ENCODE measurements around the gene GPATCH8. TPM values are rescaled to one million over a fixed set of nuclear protein-coding genes. Genes with fewer than 3 reads are reported as not detected.

Gene GPATCH8
- total RNA-seq, 8 experiments from 2014 or later, result 25.6 to 96.4 (median 29.7) TPM

- peaks cover 2 to 6% of the 10 kb centered on the region in 2 donors for H3K4me1 ChIP-seq (replicated peaks in 1 of 2)
- WGBS, 10 experiments, result no CpG with 5 or more reads among the region's 26 CpGs
- peak overlapping the region; percentile 28 to 47 (median 38) for H3K4me3 ChIP-seq
- peak in 4 of 8 experiments; percentile 4 to 60 (median 56) for ATAC-seq (replicated peaks in 6 of 8)
- no peak overlapping the region for H3K27ac ChIP-seq
- in situ Hi-C loops (cut with MboI; ENCODE audit: low pct_unique_long_range_greater_than_20kb in 2 of 9, low sequenced_read_pairs in 9 of 9, unreplicated experiment in 9 of 9), result no loop called here
Measured at GRCh38 chr17:44384823-44385286, 118.4 kb downstream of the GPATCH8 start.

DNA sequence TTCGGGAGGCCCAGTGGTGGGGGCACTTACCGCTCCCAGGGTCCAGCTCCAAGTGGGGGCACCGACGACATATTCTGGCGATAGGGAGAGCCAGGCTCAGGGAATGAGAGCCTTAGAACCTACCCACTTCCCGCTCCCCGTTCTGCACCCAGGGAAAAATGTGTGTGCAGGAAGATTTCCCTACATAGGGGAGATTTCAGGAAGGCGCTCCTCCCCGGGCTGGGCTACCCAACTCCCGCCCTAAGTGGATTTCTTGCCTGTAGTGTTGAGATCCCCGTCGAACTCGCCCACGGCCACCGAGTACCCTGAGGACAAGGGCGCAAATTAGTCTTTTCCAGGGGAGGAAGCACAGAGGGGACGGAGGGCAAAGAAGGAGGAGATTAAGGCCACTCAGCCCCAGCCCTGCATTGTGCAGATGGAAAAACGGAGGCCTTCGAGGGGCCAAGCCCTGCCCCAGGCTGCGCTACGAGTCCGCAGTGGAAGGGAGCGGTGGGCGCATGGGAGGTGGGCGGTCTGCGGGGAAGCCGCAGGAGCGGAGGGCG lies 118.9 kb downstream of the GPATCH8 start:
- in situ Hi-C loops (cut with MboI; ENCODE audit: low pct_unique_long_range_greater_than_20kb in 2 of 9, low sequenced_read_pairs in 9 of 9, unreplicated experiment in 9 of 9), result no loop called here
- Histone ChIP-seq H3K27ac (no peak overlapping the region), H3K4me1 (replicated peaks in 1 of 2) (peaks cover 2 to 6% of the 10 kb centered on the region in 2 donors), H3K4me3 (peak overlapping the region in 1 of 5 donors; percentile 47)
- ATAC-seq (replicated peaks in 6 of 8), result no peak
- 37 to 41% (median 39%) methylated on average over 6 to 7 of the region's 29 CpGs; no CpG with 5 or more reads in 7 of the 10 experiments for whole genome bisulfite sequencing, 10 experiments

DNA sequence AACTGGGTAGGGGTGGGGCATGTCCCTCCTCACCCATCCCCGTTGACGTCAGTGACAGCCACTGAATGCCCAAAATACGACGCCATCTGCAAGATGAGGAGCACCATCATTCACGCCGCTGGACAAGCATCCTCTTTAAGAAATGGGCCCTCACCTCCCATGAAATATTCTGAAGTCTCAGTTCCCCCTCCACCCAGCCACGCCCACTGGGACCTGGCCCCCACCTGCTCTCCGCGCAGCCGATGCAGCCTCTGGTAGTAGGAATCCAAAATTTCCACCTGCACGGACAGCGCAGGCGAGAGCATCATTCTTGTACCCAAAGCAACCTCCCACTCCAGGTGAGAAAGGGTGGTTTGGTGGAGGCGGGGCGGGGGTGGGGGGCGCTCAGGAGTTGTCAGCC lies 119.3 kb downstream of the GPATCH8 start:
- in situ Hi-C loops (cut with MboI; ENCODE audit: low pct_unique_long_range_greater_than_20kb in 2 of 9, low sequenced_read_pairs in 9 of 9, unreplicated experiment in 9 of 9), result no loop called here
- H3K4me3 ChIP-seq, result no peak overlapping the region
- 90 to 100% (median 96%) methylated on average over 2 to 4 of the region's 16 CpGs; no CpG with 5 or more reads in 7 of the 10 experiments for WGBS, 10 experiments
- H3K27ac ChIP-seq, result no peak overlapping the region
- ATAC-seq (replicated peaks in 6 of 8), result no peak
- H3K4me1 ChIP-seq (replicated peaks in 1 of 2), result peaks cover 2 to 6% of the 10 kb centered on the region in 2 donors

DNA sequence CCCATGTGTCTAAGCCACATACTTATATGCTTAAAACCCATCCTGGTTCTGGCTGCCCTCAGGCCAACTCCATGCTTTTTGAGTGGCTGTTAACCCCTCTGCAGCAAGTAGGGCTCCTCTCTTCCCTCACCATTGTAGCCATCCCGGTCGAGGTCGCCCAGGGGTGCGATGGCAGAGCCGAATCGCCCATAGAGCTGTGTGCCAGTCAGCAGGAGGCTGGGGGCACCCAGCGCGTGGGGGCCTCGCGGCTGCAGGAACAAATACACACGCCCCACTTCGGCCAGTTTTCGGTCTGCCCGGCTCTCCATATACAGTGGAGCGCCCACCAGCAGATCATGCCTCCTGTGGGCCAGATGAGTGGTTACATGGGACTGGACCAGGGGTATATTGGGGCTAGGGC lies 119.8 kb downstream of the GPATCH8 start:
- WGBS, 10 experiments, result 97 to 100% methylated on average over 1 to 9 of the region's 15 CpGs; no CpG with 5 or more reads in 8 of the 10 experiments

GRCh38 chr17:44382917-44383316 lies 120.3 kb downstream of the GPATCH8 start:
- in situ Hi-C loops (cut with MboI; ENCODE audit: low pct_unique_long_range_greater_than_20kb in 2 of 9, low sequenced_read_pairs in 9 of 9, unreplicated experiment in 9 of 9), result no loop called here
- ATAC-seq (replicated peaks in 6 of 8), result no peak
- H3K4me1 ChIP-seq (replicated peaks in 1 of 2), result peaks cover 2 to 6% of the 10 kb centered on the region in 2 donors
- 0 to 100% (median 63%) methylated on average over 1 to 5 of the region's 6 CpGs; no CpG with 5 or more reads in 6 of the 10 experiments for WGBS, 10 experiments
- H3K27ac ChIP-seq, result no peak overlapping the region
- H3K4me3 ChIP-seq, result no peak overlapping the region

More for the DNA sequence above, 119.8 kb downstream of the GPATCH8 start:
- no peak overlapping the region for H3K27ac ChIP-seq
- H3K4me3 ChIP-seq, result no peak overlapping the region
- ATAC-seq (replicated peaks in 6 of 8), result no peak
- peaks cover 2 to 6% of the 10 kb centered on the region in 2 donors for H3K4me1 ChIP-seq (replicated peaks in 1 of 2)
- in situ Hi-C loops (cut with MboI; ENCODE audit: low pct_unique_long_range_greater_than_20kb in 2 of 9, low sequenced_read_pairs in 9 of 9, unreplicated experiment in 9 of 9), result no loop called here

GRCh38 chr17:44381810-44382305 lies 121.3 kb downstream of the GPATCH8 start:
- Histone ChIP-seq H3K4me1 (replicated peaks in 1 of 2) (peaks cover 2 to 6% of the 10 kb centered on the region in 2 donors), H3K27ac (no peak overlapping the region), H3K4me3 (no peak overlapping the region)
- WGBS, 10 experiments, result 30 to 100% (median 68%) methylated on average over 1 to 4 of the region's 4 CpGs; no CpG with 5 or more reads in 4 of the 10 experiments
- in situ Hi-C loops (cut with MboI; ENCODE audit: low pct_unique_long_range_greater_than_20kb in 2 of 9, low sequenced_read_pairs in 9 of 9, unreplicated experiment in 9 of 9), result no loop called here
- ATAC-seq (replicated peaks in 6 of 8), result no peak

DNA sequence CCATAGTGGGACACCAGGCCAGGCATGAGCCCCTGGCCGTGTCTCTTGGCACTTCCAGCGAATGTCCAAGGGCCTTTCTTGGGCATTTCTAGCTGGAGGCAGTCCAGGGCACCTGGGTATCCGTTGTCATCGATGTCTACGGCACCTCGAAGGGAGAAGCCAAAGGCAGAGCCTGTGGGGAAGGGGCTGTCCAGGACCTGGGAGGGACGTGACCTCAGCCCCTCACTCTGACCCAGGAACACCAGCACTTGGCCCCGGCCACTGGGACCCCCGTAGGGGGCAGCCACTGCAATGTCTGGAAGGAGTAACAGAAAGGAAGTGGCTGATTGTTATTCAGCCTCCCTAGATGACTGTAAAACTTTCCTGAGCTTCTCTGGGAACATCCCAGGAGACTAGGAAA lies 122.4 kb downstream of the GPATCH8 start:
- WGBS, 10 experiments, result 57 to 96% (median 69%) methylated on average over 3 to 7 of the region's 9 CpGs; no CpG with 5 or more reads in 6 of the 10 experiments
- Histone ChIP-seq H3K4me1 (replicated peaks in 1 of 2) (peaks cover under 1 to 6% of the 10 kb centered on the region in 2 donors), H3K4me3 (no peak overlapping the region), H3K27ac (no peak overlapping the region)
- ATAC-seq (replicated peaks in 6 of 8), result no peak
- in situ Hi-C loops (cut with MboI; ENCODE audit: low pct_unique_long_range_greater_than_20kb in 2 of 9, low sequenced_read_pairs in 9 of 9, unreplicated experiment in 9 of 9), result no loop called here

- in situ Hi-C loops (cut with MboI; ENCODE audit: low pct_unique_long_range_greater_than_20kb in 2 of 9, low sequenced_read_pairs in 9 of 9, unreplicated experiment in 9 of 9), result no loop called here
- ATAC-seq (replicated peaks in 6 of 8), result no peak
- Histone ChIP-seq H3K4me1 (replicated peaks in 1 of 2) (peaks cover 0 to 5% of the 10 kb centered on the region in 2 donors), H3K27ac (no peak overlapping the region), H3K4me3 (no peak overlapping the region)
- WGBS, 10 experiments, result 80% methylated on average over 1 to 2 of the region's 10 CpGs; no CpG with 5 or more reads in 8 of the 10 experiments
Measured at GRCh38 chr17:44379887-44380286, 123.3 kb downstream of the GPATCH8 start.

DNA sequence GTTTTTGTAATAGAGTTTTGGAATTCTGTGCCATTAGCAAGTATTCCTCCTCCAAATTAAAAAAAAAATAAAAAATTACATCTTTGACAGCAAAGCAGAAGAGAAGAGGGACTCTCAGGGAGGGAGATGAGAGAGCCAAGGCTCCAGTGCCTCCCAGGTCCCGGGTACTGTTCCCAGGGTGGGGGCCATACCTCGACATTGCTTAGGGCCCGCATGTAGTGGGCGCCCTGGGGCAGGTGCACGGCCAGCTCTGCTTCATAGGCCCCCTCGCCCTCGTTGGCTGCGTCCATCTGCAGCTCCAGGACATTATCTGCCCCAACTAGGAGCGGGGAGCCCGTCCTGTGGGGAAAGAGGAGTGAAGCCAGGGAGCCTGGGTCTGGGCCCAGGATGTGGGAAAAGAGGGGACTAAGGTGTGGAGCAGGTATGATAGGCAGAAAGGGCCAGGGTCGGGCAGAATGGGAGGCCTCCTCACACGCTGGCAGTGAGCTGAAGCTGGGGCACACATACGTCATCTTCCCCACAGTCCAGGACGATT lies 125.0 kb downstream of the GPATCH8 start:
- in situ Hi-C loops (cut with MboI; ENCODE audit: low pct_unique_long_range_greater_than_20kb in 2 of 9, low sequenced_read_pairs in 9 of 9, unreplicated experiment in 9 of 9), result no loop called here
- H3K4me3 ChIP-seq, result no peak overlapping the region
- ATAC-seq (replicated peaks in 6 of 8), result no peak
- H3K27ac ChIP-seq, result no peak overlapping the region
- WGBS, 10 experiments, result 20 to 100% (median 67%) methylated on average over 1 to 10 of the region's 14 CpGs; no CpG with 5 or more reads in 3 of the 10 experiments
- H3K4me1 ChIP-seq (replicated peaks in 1 of 2), result no peaks in the 10 kb centered on the region

GRCh38 chr17:44376779-44377178 lies 126.4 kb downstream of the GPATCH8 start:
- Histone ChIP-seq H3K4me1 (replicated peaks in 1 of 2) (no peaks in the 10 kb centered on the region), H3K4me3 (no peak overlapping the region), H3K27ac (no peak overlapping the region)
- WGBS, 10 experiments, result 75 to 85% methylated on average over 4 to 8 of the region's 12 CpGs; no CpG with 5 or more reads in 8 of the 10 experiments
- in situ Hi-C loops (cut with MboI; ENCODE audit: low pct_unique_long_range_greater_than_20kb in 2 of 9, low sequenced_read_pairs in 9 of 9, unreplicated experiment in 9 of 9), result no loop called here
- ATAC-seq (replicated peaks in 6 of 8), result no peak

GRCh38 chr17:44376124-44376523 lies 127.1 kb downstream of the GPATCH8 start:
- ATAC-seq (replicated peaks in 6 of 8), result peak in 6 of 8 experiments; percentile 6 to 83 (median 45)
- no peaks in the 10 kb centered on the region for H3K4me1 ChIP-seq (replicated peaks in 1 of 2)
- H3K27ac ChIP-seq, result no peak overlapping the region
- in situ Hi-C loops (cut with MboI; ENCODE audit: low pct_unique_long_range_greater_than_20kb in 2 of 9, low sequenced_read_pairs in 9 of 9, unreplicated experiment in 9 of 9), result no loop called here
- WGBS, 10 experiments, result 0 to 73% (median 30%) methylated on average over 1 to 4 of the region's 5 CpGs; no CpG with 5 or more reads in 6 of the 10 experiments
- no peak overlapping the region for H3K4me3 ChIP-seq

DNA sequence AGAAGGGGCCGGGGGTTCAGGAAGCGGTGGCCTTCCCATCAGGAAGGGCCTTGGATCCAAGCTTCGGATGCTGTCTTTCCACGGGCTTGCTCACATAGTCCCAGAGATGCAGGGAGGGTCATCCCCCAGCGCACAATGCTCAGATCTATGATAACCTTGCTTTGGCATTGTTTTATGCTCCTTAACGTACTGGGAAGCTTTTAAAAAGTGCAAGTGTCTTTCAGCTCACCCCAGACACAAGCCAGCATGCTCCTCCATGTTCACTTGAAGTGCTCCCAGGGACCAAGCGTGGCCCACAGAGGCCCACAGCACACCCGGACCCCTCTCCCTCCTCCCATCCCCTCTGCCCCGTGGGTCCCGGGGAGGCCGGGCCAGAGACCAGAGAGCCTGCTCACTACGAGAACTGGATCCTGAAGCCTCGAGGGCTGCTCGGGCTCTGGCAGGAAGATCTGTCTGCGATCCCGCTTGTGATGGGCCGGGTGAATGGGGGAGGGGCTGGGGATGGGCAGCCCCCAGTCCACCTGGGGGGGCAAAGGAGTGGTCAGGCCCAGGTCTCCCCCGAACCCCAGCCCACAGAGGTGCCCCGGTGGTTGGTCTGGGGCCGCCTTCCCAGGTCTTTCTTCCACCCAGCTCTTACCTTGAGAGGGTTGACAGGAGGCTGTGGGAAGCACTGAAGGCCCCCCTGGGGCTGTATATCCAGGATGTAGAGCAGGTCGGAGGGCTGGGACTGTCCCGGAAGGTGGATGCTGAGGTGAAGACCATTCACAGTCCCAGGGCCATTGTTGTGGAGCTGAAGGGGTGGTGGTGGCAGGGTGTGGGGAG lies 127.8 kb downstream of the GPATCH8 start:
- Histone ChIP-seq H3K4me1 (replicated peaks in 1 of 2) (no peaks in the 10 kb centered on the region), H3K4me3 (no peak overlapping the region), H3K27ac (no peak overlapping the region)
- in situ Hi-C loops (cut with MboI; ENCODE audit: low pct_unique_long_range_greater_than_20kb in 2 of 9, low sequenced_read_pairs in 9 of 9, unreplicated experiment in 9 of 9), result no loop called here
- ATAC-seq (replicated peaks in 6 of 8), result peak in 6 of 8 experiments; percentile 11 to 41 (median 20)
- 0 to 77% (median 30%) methylated on average over 1 to 7 of the region's 22 CpGs; no CpG with 5 or more reads in 4 of the 10 experiments for WGBS, 10 experiments
